Suprapubic skin (tissue), 4 donors: ENCODE data around the gene RB1.

Experiments
- EP300 ChIP-seq: sonication (generic); formaldehyde crosslinking; IDR thresholded peaks from one replicate; pipeline ENCODE4 v1.6.1; 2017; ENCODE audit warnings: antibody characterized with exemption
- POLR2AphosphoS5 ChIP-seq, 3 donors: sonication (generic); formaldehyde crosslinking; IDR thresholded peaks; one replicate each; pipeline ENCODE4 v1.6.1; 2017; ENCODE audit warnings: antibody characterized with exemption in 3 of 3
- TF ChIP-seq, protein P1 (sequence below), 2 donors: fragments of 200-600 bp in 1 of 2; fragments of 450-650 bp in 1 of 2; sonication (generic) in 1 of 2; IDR thresholded peaks; one replicate each; pipeline ENCODE4 v1.5.1; 2016 to 2019; ENCODE audit warnings: antibody characterized with exemption in 2 of 2, mild to moderate bottlenecking in 1 of 2, moderate library complexity in 1 of 2

- TF ChIP-seq, protein P1, sequence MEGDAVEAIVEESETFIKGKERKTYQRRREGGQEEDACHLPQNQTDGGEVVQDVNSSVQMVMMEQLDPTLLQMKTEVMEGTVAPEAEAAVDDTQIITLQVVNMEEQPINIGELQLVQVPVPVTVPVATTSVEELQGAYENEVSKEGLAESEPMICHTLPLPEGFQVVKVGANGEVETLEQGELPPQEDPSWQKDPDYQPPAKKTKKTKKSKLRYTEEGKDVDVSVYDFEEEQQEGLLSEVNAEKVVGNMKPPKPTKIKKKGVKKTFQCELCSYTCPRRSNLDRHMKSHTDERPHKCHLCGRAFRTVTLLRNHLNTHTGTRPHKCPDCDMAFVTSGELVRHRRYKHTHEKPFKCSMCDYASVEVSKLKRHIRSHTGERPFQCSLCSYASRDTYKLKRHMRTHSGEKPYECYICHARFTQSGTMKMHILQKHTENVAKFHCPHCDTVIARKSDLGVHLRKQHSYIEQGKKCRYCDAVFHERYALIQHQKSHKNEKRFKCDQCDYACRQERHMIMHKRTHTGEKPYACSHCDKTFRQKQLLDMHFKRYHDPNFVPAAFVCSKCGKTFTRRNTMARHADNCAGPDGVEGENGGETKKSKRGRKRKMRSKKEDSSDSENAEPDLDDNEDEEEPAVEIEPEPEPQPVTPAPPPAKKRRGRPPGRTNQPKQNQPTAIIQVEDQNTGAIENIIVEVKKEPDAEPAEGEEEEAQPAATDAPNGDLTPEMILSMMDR (IDR thresholded peaks at IDR 0.05), result no peak
- TF ChIP-seq EP300, result no peak
- TF ChIP-seq POLR2AphosphoS5 (IDR thresholded peaks at IDR 0.05), result no peak
Measured at GRCh38 chr13:48299591-48299990, 4.0 kb upstream of the RB1 start.
